Measurements from ENCODE around the gene PTPRN2.

Gene PTPRN2

DNA sequence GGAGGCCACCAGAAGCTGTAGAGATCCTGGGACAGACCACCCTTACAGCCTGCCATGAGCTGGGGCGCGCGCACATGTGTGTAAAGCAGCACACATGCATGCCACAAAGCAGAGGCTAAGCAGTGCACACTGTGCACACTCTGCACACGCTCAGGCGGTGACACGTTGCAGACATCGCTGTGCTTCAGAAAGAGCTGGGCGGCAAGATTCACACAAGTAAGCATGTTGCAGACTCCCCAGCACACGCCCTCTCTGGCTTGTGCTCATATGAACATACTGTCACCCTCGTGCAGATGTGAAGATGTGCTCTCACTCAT lies 772.0 kb downstream of the PTPRN2 start:
- no peak for DNase-seq (ENCODE audit: low spot score)
- Histone ChIP-seq H4K91ac (ENCODE audit: low read depth, low read length, poor library complexity) (peak overlapping the region; percentile 47), H3K4me1 (ENCODE audit: control insufficient read depth in 2 of 2, insufficient read depth in 1 of 2, low read depth in 1 of 2, low read length in 2 of 2) (peaks cover 21 to 28% of the 10 kb centered on the region in 2 donors), H3K36me3 (replicated peaks in 1 of 2; ENCODE audit: control insufficient read depth in 2 of 2, insufficient read depth in 2 of 2, low read length in 2 of 2) (peaks cover 0 to 2% of the 10 kb centered on the region in 2 donors), H3K27ac (replicated peaks; ENCODE audit: low read length) (no peak overlapping the region), H4K8ac (ENCODE audit: low read depth, low read length) (no peak overlapping the region), H3K27me3 (ENCODE audit: control insufficient read depth in 3 of 3, insufficient read depth in 3 of 3, low read depth in 1 of 3, low read length in 3 of 3) (no peaks in the 10 kb centered on the region), H3K23ac (ENCODE audit: low read depth, low read length, poor library complexity) (peak overlapping the region; percentile 52), H3K14ac (ENCODE audit: low read length) (peak overlapping the region; percentile 12), H2BK15ac (ENCODE audit: low read length) (peak overlapping the region; percentile 84), H3K79me1 (ENCODE audit: low read depth, low read length) (peaks cover 3% of the 10 kb centered on the region), H3K9ac (ENCODE audit: low read depth, low read length, poor library complexity) (peak overlapping the region; percentile 46), H3K4ac (ENCODE audit: low read length) (peak overlapping the region; percentile 86), H2BK120ac (ENCODE audit: low read depth, low read length) (peak overlapping the region; percentile 40), H2AK5ac (ENCODE audit: low read depth, low read length) (peak overlapping the region; percentile 98), H3K4me3 (ENCODE audit: low read length in 2 of 2) (no peak overlapping the region), H2BK12ac (ENCODE audit: low read length) (peak overlapping the region; percentile 98), H2BK5ac (ENCODE audit: low read length) (no peak overlapping the region), H2AFZ (ENCODE audit: low read length) (no peak overlapping the region), H3K9me3 (replicated peaks in 1 of 2; ENCODE audit: control insufficient read depth in 2 of 2, insufficient read depth in 1 of 2, low read depth in 1 of 2, low read length in 2 of 2) (peaks cover 6 to 7% of the 10 kb centered on the region in 2 donors), H3K4me2 (ENCODE audit: insufficient read depth, low read length, poor library complexity, severe bottlenecking) (no peak overlapping the region), H3K18ac (ENCODE audit: low read length) (peak overlapping the region; percentile 60)
- WGBS, 2 donors (ENCODE audit: extremely low coverage in 2 of 2, insufficient read length in 2 of 2, insufficient replicate concordance in 1 of 2), result no CpG with 5 or more reads among the region's 10 CpGs

DNA sequence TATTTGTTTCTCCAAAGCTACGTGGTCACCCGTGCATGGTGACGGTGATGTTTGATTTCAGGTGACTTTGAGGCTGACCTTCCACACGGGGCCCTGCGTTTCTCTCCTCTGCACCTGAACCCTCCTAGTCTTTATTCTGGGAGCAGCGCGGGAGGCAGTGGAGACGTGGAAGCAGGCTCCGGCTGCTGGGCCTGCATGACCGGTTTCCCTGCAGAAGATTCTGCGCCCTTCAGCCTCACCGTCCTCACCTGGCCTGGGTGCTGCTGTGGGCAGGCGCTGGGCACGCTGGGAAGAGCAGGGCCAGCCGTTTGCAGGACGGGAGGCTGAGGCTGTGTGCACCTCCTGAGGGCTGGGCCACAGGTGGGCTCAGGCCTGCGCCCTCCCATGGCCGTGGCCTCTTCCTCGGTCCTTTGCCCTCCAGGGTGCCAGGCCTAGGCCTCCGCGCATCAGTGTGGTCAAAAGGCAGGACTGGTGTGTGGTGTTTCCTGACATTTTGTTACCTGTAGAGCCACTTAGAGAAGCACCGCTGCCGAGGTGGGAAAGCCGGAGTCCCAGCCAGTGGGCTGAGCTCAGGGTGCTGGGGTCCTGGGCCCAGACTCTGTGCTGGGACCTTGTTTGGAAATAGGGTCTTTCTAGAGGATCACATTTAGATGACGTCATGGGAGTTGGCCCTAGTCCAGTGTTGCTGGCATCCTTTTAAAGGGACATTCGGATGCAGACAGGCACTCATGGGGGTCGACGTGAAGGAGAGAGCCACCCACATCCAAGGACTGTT lies 772.5 kb downstream of the PTPRN2 start:
- Histone ChIP-seq H3K23ac (ENCODE audit: low read depth, low read length, poor library complexity) (peak overlapping the region; percentile 69), H2BK120ac (ENCODE audit: low read depth, low read length) (peak overlapping the region; percentile 88), H4K91ac (ENCODE audit: low read depth, low read length, poor library complexity) (peak overlapping the region; percentile 47), H3K9me3 (replicated peaks in 1 of 2; ENCODE audit: control insufficient read depth in 2 of 2, insufficient read depth in 1 of 2, low read depth in 1 of 2, low read length in 2 of 2) (peaks cover 7% of the 10 kb centered on the region in 2 donors), H3K4me1 (ENCODE audit: control insufficient read depth in 2 of 2, insufficient read depth in 1 of 2, low read depth in 1 of 2, low read length in 2 of 2) (peaks cover 21 to 28% of the 10 kb centered on the region in 2 donors), H2BK15ac (ENCODE audit: low read length) (peak overlapping the region; percentile 84), H3K27me3 (ENCODE audit: control insufficient read depth in 3 of 3, insufficient read depth in 3 of 3, low read depth in 1 of 3, low read length in 3 of 3) (no peaks in the 10 kb centered on the region), H3K27ac (replicated peaks; ENCODE audit: low read length) (no peak overlapping the region), H3K9ac (ENCODE audit: low read depth, low read length, poor library complexity) (peak overlapping the region; percentile 46), H2AK5ac (ENCODE audit: low read depth, low read length) (peak overlapping the region; percentile 98), H3K14ac (ENCODE audit: low read length) (peak overlapping the region; percentile 12), H4K8ac (ENCODE audit: low read depth, low read length) (no peak overlapping the region), H3K36me3 (replicated peaks in 1 of 2; ENCODE audit: control insufficient read depth in 2 of 2, insufficient read depth in 2 of 2, low read length in 2 of 2) (peaks cover 0 to 2% of the 10 kb centered on the region in 2 donors), H3K4me2 (ENCODE audit: insufficient read depth, low read length, poor library complexity, severe bottlenecking) (no peak overlapping the region), H2BK12ac (ENCODE audit: low read length) (peak overlapping the region; percentile 98), H3K4ac (ENCODE audit: low read length) (peak overlapping the region; percentile 86), H2BK5ac (ENCODE audit: low read length) (no peak overlapping the region), H3K4me3 (ENCODE audit: low read length in 2 of 2) (no peak overlapping the region), H2AFZ (ENCODE audit: low read length) (no peak overlapping the region), H3K79me1 (ENCODE audit: low read depth, low read length) (peaks cover 3% of the 10 kb centered on the region), H3K18ac (ENCODE audit: low read length) (peak overlapping the region; percentile 60)
- DNase-seq (ENCODE audit: low spot score), result no peak
- WGBS, 2 donors (ENCODE audit: extremely low coverage in 2 of 2, insufficient read length in 2 of 2, insufficient replicate concordance in 1 of 2), result no CpG with 5 or more reads among the region's 28 CpGs

DNA sequence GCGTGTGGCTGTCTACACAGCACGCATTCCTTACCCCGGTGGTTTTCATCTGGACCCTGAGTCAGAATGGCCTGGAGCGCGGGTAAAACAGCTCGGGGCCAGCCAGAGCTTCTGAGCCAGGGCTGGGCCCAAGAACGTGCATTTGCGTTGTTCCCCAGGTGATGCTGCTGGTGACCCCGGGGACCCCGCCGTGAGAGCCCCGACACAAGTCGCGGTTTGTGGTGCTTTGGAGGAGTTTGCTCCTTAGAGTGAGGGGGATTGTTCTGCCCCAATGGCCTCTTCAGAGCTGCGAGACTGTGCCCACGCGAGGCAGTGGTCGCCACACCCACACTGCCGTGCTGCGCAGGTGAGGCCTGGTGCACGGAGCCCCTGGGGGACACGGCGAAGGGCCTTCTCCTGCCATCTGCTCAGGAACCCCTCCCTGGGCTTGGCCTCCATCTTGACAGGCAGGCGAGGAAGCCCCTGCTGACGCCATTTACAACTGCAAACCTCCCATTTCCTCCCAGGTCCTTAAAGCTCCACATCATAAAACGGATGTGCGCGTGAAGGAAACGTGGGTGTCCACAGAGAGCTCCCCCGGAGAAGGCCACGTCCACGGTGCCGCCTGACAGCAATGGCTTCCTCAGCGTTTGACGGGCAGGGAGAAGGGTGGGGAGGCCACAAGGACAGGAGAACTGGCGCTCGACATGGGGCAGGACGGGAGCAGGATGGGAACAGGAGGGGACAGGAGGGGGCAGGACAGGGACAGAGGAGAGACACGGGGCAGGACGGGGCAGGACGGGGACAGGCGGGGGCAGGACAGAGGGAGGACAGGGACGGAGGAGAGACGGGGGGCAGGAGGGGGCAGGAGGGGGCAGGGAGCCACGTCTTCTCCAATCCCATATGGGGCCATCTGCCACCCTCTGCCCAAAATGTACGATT lies 773.6 kb downstream of the PTPRN2 start:
- Histone ChIP-seq H4K8ac (ENCODE audit: low read depth, low read length) (no peak overlapping the region), H2AFZ (ENCODE audit: low read length) (no peak overlapping the region), H3K79me1 (ENCODE audit: low read depth, low read length) (peaks cover 3% of the 10 kb centered on the region), H2AK5ac (ENCODE audit: low read depth, low read length) (peak overlapping the region; percentile 96), H3K18ac (ENCODE audit: low read length) (peak overlapping the region; percentile 93), H3K4me3 (ENCODE audit: low read length in 2 of 2) (peak overlapping the region in 1 of 2 donors; percentile 22), H3K4ac (ENCODE audit: low read length) (no peak overlapping the region), H3K27ac (replicated peaks; ENCODE audit: low read length) (no peak overlapping the region), H3K4me1 (ENCODE audit: control insufficient read depth in 2 of 2, insufficient read depth in 1 of 2, low read depth in 1 of 2, low read length in 2 of 2) (peaks cover 21 to 28% of the 10 kb centered on the region in 2 donors), H2BK120ac (ENCODE audit: low read depth, low read length) (peak overlapping the region; percentile 52), H3K9me3 (replicated peaks in 1 of 2; ENCODE audit: control insufficient read depth in 2 of 2, insufficient read depth in 1 of 2, low read depth in 1 of 2, low read length in 2 of 2) (peaks cover 15 to 17% of the 10 kb centered on the region in 2 donors), H3K14ac (ENCODE audit: low read length) (no peak overlapping the region), H3K23ac (ENCODE audit: low read depth, low read length, poor library complexity) (peak overlapping the region; percentile 92), H3K4me2 (ENCODE audit: insufficient read depth, low read length, poor library complexity, severe bottlenecking) (no peak overlapping the region), H2BK5ac (ENCODE audit: low read length) (peak overlapping the region; percentile 49), H2BK15ac (ENCODE audit: low read length) (peak overlapping the region; percentile 87), H2BK12ac (ENCODE audit: low read length) (peak overlapping the region; percentile 98), H4K91ac (ENCODE audit: low read depth, low read length, poor library complexity) (peak overlapping the region; percentile 67), H3K36me3 (replicated peaks in 1 of 2; ENCODE audit: control insufficient read depth in 2 of 2, insufficient read depth in 2 of 2, low read length in 2 of 2) (peaks cover 0 to 2% of the 10 kb centered on the region in 2 donors), H3K27me3 (ENCODE audit: control insufficient read depth in 3 of 3, insufficient read depth in 3 of 3, low read depth in 1 of 3, low read length in 3 of 3) (no peaks in the 10 kb centered on the region), H3K9ac (ENCODE audit: low read depth, low read length, poor library complexity) (peak overlapping the region; percentile 31)
- no peak for DNase-seq (ENCODE audit: low spot score)
- WGBS, 2 donors (ENCODE audit: extremely low coverage in 2 of 2, insufficient read length in 2 of 2, insufficient replicate concordance in 1 of 2), result no CpG with 5 or more reads among the region's 46 CpGs

DNA sequence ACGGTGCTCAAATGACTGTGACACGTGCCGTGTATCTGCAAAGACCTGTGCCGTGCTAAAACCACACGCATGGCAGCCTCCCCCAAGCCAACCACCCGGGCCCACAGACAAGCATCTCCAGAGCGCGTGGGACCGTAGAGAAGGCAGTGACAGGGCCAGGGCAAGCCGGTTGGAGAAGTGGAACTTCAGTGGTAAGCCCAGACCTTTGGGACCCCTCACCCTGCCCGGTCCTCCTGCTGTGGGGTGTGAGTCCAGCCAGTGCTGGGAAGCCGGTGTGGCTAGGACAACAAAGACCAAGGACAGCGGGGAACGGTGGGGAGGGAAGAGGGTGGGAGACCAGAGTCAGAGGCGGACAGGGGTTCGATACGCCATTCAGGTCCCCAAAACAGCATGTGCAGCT lies 774.6 kb downstream of the PTPRN2 start:
- peak overlapping the region; percentile 89 for H2BK12ac ChIP-seq (ENCODE audit: low read length)
- no peak overlapping the region for H3K9ac ChIP-seq (ENCODE audit: low read depth, low read length, poor library complexity)
- no CpG with 5 or more reads among the region's 17 CpGs for WGBS, 2 donors (ENCODE audit: extremely low coverage in 2 of 2, insufficient read length in 2 of 2, insufficient replicate concordance in 1 of 2)
- no peak overlapping the region for H3K4me3 ChIP-seq (ENCODE audit: low read length in 2 of 2)
- peaks cover 18 to 27% of the 10 kb centered on the region in 2 donors for H3K9me3 ChIP-seq (replicated peaks in 1 of 2; ENCODE audit: control insufficient read depth in 2 of 2, insufficient read depth in 1 of 2, low read depth in 1 of 2, low read length in 2 of 2)
- no peak overlapping the region for H3K27ac ChIP-seq (replicated peaks; ENCODE audit: low read length)
- H3K27me3 ChIP-seq (ENCODE audit: control insufficient read depth in 3 of 3, insufficient read depth in 3 of 3, low read depth in 1 of 3, low read length in 3 of 3), result no peaks in the 10 kb centered on the region
- no peak overlapping the region for H2AFZ ChIP-seq (ENCODE audit: low read length)
- H3K4me1 ChIP-seq (ENCODE audit: control insufficient read depth in 2 of 2, insufficient read depth in 1 of 2, low read depth in 1 of 2, low read length in 2 of 2), result peaks cover 21 to 27% of the 10 kb centered on the region in 2 donors
- H2BK15ac ChIP-seq (ENCODE audit: low read length), result peak overlapping the region; percentile 83
- peaks cover 3% of the 10 kb centered on the region for H3K79me1 ChIP-seq (ENCODE audit: low read depth, low read length)
- H3K23ac ChIP-seq (ENCODE audit: low read depth, low read length, poor library complexity), result peak overlapping the region; percentile 71
- H2BK5ac ChIP-seq (ENCODE audit: low read length), result no peak overlapping the region
- peak overlapping the region; percentile 95 for H3K14ac ChIP-seq (ENCODE audit: low read length)
- H4K91ac ChIP-seq (ENCODE audit: low read depth, low read length, poor library complexity), result no peak overlapping the region
- peaks cover 0 to 1% of the 10 kb centered on the region in 2 donors for H3K36me3 ChIP-seq (replicated peaks in 1 of 2; ENCODE audit: control insufficient read depth in 2 of 2, insufficient read depth in 2 of 2, low read length in 2 of 2)
- H3K18ac ChIP-seq (ENCODE audit: low read length), result peak overlapping the region; percentile 78
- peak overlapping the region; percentile 72 for H3K4ac ChIP-seq (ENCODE audit: low read length)
- no peak for DNase-seq (ENCODE audit: low spot score)
- peak overlapping the region; percentile 63 for H2BK120ac ChIP-seq (ENCODE audit: low read depth, low read length)
- H4K8ac ChIP-seq (ENCODE audit: low read depth, low read length), result no peak overlapping the region
- H3K4me2 ChIP-seq (ENCODE audit: insufficient read depth, low read length, poor library complexity, severe bottlenecking), result no peak overlapping the region
- H2AK5ac ChIP-seq (ENCODE audit: low read depth, low read length), result peak overlapping the region; percentile 96
